Stimulated activated CD8-positive, alpha-beta memory T cell treated with anti-CD3 and anti-CD28 coated beads, Interleukin-15, amount 100 ng/mL, for 4 hours (primary cell): Measurements from ENCODE around the gene GFM2.
A peak's percentile ranks its signal among the peaks of the same experiment; 100 is the strongest.
"Not testable (repeated sequence)": the region's sequence is repeated elsewhere in the genome, so short reads cannot be mapped to it uniquely, and the experiment has no call there.

Experiments
- DNase-seq, 2 donors: peaks; one replicate each; pipeline ENCODE4 v3.0.0-alpha.2; 2020; ENCODE audit warnings: low read depth in 2 of 2

The GFM2 gene

GRCh38 chr5:74693191-74693590 is 73.7 kb downstream of the GFM2 start:
- no peak for DNase-seq

GRCh38 chr5:74686962-74687751 is 79.8 kb downstream of the GFM2 start:
- no peak for DNase-seq

GRCh38 chr5:74685979-74686631 is 80.8 kb downstream of the GFM2 start:
- DNase-seq = no peak

- peak; percentile 71 to 72 for DNase-seq
These were observed 81.7 kb downstream of the GFM2 start, which contains the start of gene HEXB for GRCh38 chr5:74684900-74685851. HEXB (plus strand) TSS chr5:74685233; CDS start chr5:74685261, 28 bp downstream.

- no peak for DNase-seq
These were observed 87.0 kb downstream of the GFM2 start for GRCh38 chr5:74679966-74680365.

- not testable (repeated sequence) for DNase-seq
These were observed 87.6 kb downstream of the GFM2 start for GRCh38 chr5:74679300-74679699.

GRCh38 chr5:74678123-74678522 is 88.8 kb downstream of the GFM2 start:
- DNase-seq = not testable (repeated sequence)

GRCh38 chr5:74676466-74676865 is 90.5 kb downstream of the GFM2 start:
- DNase-seq = not testable (repeated sequence)

GRCh38 chr5:74673011-74673790 is 93.7 kb downstream of the GFM2 start:
- DNase-seq = no peak

GRCh38 chr5:74672215-74672877 is 94.6 kb downstream of the GFM2 start:
- DNase-seq = no peak
